IPS-15b (cell line): ENCODE measurements around the gene ATRNL1.
"Not testable (repeated sequence)": the region's sequence is repeated elsewhere in the genome, so short reads cannot be mapped to it uniquely, and the experiment has no call there.

Source experiments
- H3K27me3 ChIP-seq: one replicate; pipeline ENCODE4 v1.6.1; 2013; ENCODE audit warnings: low read length; ENCODE audit not compliant: control insufficient read depth, insufficient read depth
- H3K36me3 ChIP-seq: one replicate; pipeline ENCODE4 v1.6.1; 2013; ENCODE audit warnings: low read length; ENCODE audit not compliant: control insufficient read depth, insufficient read depth
- H3K4me1 ChIP-seq: one replicate; pipeline ENCODE4 v1.6.1; 2013; ENCODE audit warnings: mild to moderate bottlenecking, low read length; ENCODE audit not compliant: control insufficient read depth, insufficient read depth
- H3K4me3 ChIP-seq: one replicate; pipeline ENCODE4 v1.5.1; 2013; ENCODE audit warnings: low read depth, low read length
- H3K9ac ChIP-seq: one replicate; pipeline ENCODE4 v1.6.1; 2013; ENCODE audit warnings: low read depth, mild to moderate bottlenecking, low read length
- H3K9me3 ChIP-seq: one replicate; pipeline ENCODE4 v1.6.1; 2013; ENCODE audit warnings: mild to moderate bottlenecking, low read length; ENCODE audit not compliant: control insufficient read depth, insufficient read depth

The ATRNL1 gene

DNA sequence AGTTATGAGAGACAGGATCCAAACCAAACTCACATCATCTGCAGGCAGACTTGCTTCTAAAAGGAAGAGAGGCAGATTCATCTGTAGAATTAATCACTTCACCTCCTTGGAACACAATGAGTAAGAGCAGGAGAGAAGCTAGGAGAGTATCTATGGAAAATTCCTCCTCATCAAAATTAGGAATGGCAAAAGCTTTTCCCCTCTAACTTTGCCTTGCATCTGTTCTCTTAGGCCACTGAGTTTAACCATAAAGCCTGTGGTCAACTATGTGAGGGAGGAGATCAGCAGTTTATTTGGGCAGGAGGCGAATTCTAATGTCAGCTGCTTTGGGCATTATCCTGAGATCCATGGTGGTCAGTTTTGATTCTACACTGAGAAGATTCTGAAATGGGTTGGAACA is 618.1 kb downstream of the ATRNL1 start:
- H3K4me1 ChIP-seq: no peaks in the 10 kb centered on the region
- H3K4me3 ChIP-seq: no peak overlapping the region
- no peak overlapping the region for H3K9ac ChIP-seq
- H3K9me3 ChIP-seq: no peaks in the 10 kb centered on the region
- H3K27me3 ChIP-seq: no peaks in the 10 kb centered on the region
- no peaks in the 10 kb centered on the region for H3K36me3 ChIP-seq

DNA sequence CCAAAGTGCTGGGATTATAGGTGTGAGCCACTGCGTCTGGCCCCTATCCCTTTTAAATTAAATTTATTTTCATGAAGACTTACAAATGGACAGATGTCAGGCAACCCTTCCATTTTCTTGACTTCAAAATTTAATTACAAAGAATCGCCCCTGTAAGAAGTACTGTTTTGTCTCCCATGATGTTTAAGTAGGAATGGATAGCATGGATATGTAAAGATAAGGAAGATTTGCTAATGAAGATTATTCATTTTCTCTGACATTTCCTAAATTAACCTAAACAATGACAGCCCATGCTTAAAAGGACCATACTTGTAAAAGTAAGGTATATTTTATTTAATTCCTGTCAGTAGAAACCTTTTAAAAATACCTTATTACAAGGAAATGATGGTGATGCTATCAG is 627.0 kb downstream of the ATRNL1 start:
- H3K36me3 ChIP-seq: no peaks in the 10 kb centered on the region
- no peak overlapping the region for H3K9ac ChIP-seq
- H3K9me3 ChIP-seq: no peaks in the 10 kb centered on the region
- no peaks in the 10 kb centered on the region for H3K4me1 ChIP-seq
- no peak overlapping the region for H3K4me3 ChIP-seq
- H3K27me3 ChIP-seq: no peaks in the 10 kb centered on the region

DNA sequence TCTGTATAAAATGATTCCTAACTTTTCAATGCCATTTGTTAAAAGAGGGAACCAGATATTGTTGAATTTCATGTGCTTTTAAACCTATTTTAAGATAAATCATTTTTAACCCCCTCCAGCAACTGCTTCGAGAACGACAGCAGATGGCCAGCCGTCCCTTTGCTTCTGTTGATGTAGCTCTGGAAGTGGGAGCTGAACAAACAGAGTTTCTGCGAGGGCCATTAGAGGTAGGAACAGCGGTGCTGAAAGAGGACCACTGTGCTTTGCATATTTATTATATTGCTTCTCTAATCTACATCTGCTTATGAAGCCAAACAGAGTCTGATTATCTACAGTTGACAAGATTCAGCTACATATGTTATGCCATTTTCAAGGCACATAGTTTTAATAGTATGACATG is 634.0 kb downstream of the ATRNL1 start:
- Histone ChIP-seq H3K36me3 (no peaks in the 10 kb centered on the region), H3K27me3 (no peaks in the 10 kb centered on the region), H3K9ac (no peak overlapping the region), H3K9me3 (no peaks in the 10 kb centered on the region), H3K4me3 (no peak overlapping the region), H3K4me1 (no peaks in the 10 kb centered on the region)

DNA sequence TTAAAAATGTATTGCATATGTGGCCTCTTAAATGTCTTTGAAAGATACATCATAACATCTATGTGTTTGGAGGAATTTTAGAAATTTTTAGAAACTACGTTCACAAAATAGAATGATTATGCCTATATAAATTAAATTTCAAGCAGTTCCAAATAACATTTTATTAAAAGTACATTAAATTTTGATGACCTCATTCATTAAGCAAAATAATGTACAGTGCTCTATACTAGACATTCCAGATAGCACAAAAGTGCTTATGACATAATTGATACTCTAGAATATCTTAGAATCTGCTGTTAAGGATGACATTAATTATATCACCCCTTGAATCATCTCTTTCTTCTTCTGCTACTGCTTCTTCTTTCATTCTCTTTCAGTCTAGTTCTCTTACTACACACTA is 650.9 kb downstream of the ATRNL1 start:
- Histone ChIP-seq H3K4me1 (no peaks in the 10 kb centered on the region), H3K9ac (no peak overlapping the region), H3K27me3 (no peaks in the 10 kb centered on the region), H3K9me3 (no peaks in the 10 kb centered on the region), H3K36me3 (no peaks in the 10 kb centered on the region), H3K4me3 (no peak overlapping the region)

DNA sequence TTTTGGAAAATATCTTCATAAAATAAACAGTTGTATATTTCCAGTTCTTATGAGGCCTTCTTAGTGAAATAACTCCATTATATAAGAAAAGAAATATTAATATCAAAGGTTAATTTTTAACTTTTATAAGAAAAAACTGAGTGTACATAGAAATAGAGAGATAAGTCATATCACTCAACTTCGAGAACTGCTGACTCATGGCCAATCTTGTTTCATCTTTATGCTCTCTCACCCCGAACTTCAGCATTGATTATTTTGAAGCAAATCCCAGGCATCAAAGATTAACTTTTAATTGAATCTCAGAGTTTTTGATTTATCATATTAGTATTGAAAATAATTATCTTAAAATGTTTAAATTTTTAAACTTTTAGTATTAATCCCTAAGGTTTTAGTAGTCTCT is 652.8 kb downstream of the ATRNL1 start:
- Histone ChIP-seq H3K4me1 (no peaks in the 10 kb centered on the region), H3K36me3 (no peaks in the 10 kb centered on the region), H3K9ac (no peak overlapping the region), H3K27me3 (no peaks in the 10 kb centered on the region), H3K4me3 (no peak overlapping the region), H3K9me3 (no peaks in the 10 kb centered on the region)

DNA sequence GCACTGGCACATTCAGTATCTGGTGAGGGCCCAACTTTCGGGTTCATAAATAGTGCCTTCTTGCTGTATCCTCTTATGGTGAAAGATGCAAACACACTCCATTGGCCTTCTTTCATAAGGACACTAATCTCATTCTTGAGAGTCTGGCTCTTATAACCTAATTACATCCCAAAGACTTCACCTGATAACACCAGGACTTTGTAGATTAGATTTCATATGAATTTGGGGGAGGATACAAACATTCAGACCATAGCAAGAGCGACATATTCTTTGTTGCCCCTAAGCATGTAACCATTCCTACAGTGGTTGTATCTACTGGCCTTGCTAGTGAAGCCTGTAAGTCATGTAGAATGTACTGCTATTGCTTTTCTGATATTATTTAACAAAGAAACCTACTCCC is 654.6 kb downstream of the ATRNL1 start:
- no peaks in the 10 kb centered on the region for H3K27me3 ChIP-seq
- no peak overlapping the region for H3K9ac ChIP-seq
- H3K4me1 ChIP-seq: no peaks in the 10 kb centered on the region
- H3K4me3 ChIP-seq: no peak overlapping the region
- H3K9me3 ChIP-seq: no peaks in the 10 kb centered on the region
- H3K36me3 ChIP-seq: no peaks in the 10 kb centered on the region

DNA sequence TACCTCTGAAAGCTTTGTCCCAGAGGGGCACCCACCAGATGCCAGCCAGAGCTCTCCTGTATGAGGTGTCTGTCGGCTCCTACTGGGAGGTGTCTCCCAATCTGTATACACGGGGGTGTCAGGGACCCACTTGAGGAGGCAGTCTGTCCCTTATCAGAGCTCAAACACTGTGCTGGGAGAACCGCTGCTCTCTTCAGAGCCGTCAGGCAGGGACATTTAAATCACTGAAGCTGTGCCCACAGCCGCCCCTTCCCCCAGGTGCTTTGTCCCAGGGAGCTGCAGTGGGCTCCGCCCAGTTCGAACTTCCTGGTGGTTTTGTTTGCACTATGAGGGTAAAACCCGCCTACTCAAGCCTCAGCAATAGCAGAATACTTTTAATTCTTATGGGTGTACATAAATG is 665.3 kb downstream of the ATRNL1 start:
- not testable (repeated sequence) for H3K4me1 ChIP-seq, H3K27me3 ChIP-seq, H3K4me3 ChIP-seq, H3K9me3 ChIP-seq, H3K9ac ChIP-seq, H3K36me3 ChIP-seq

DNA sequence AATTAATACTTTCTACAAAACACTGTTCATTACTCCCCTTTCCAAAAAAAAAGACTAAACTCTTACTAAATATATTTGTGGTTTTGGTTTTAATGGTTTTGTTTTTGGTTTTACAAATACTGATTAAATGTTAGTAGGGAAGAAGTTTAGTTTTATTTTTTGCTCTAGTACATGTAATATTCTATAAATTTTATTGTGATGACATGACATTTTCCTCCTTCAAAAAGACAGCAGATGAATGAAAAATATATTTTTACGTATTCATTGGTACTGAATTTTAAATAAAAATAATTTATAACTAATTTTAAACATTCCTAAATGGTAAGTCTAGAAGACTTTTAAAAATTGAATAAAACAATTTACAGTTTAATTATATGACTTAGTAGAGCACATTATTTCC is 667.0 kb downstream of the ATRNL1 start:
- H3K9ac ChIP-seq: no peak overlapping the region
- H3K4me3 ChIP-seq: no peak overlapping the region
- no peaks in the 10 kb centered on the region for H3K36me3 ChIP-seq
- no peaks in the 10 kb centered on the region for H3K27me3 ChIP-seq
- H3K9me3 ChIP-seq: no peaks in the 10 kb centered on the region
- H3K4me1 ChIP-seq: no peaks in the 10 kb centered on the region

DNA sequence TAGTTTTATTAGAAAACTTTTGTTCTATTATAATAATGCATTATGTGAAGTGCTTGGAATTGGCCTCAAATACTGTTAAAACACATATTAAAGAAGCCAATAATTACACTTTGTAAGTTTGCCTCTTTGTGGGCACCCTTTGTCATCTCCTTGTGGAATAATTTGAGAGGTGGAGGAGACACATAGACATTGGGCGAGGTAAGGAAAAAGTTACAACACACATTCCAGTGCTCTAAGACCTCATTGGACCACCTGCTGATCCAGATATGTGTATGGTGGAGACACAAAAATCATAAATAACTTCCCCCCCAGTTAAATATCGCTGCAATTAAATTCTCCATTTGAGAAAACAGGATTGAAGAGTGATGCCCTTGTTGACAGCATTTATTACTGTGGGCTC is 668.0 kb downstream of the ATRNL1 start:
- Histone ChIP-seq H3K9ac (no peak overlapping the region), H3K4me1 (no peaks in the 10 kb centered on the region), H3K36me3 (no peaks in the 10 kb centered on the region), H3K27me3 (no peaks in the 10 kb centered on the region), H3K4me3 (no peak overlapping the region), H3K9me3 (no peaks in the 10 kb centered on the region)

DNA sequence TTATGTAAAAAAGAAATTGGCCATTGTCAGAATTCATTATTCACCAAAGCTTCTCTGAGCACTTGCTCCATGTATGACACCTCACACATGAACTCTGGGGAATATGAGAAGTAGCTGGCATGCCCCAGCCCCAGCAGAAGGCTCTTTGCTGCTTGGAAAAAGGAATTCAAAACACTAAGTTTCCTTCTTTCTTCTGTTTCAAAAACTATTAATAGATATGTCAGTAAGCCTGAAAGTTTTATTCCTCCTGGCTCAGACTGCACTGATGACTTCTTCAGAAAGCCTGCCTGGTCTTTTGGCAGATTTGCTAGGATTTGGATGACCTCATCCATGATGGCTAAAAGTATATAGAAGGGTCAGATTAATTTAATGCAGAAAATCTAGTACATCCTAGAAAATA is 668.9 kb downstream of the ATRNL1 start:
- H3K9ac ChIP-seq: no peak overlapping the region
- H3K4me1 ChIP-seq: no peaks in the 10 kb centered on the region
- no peaks in the 10 kb centered on the region for H3K9me3 ChIP-seq
- no peak overlapping the region for H3K4me3 ChIP-seq
- no peaks in the 10 kb centered on the region for H3K27me3 ChIP-seq
- H3K36me3 ChIP-seq: no peaks in the 10 kb centered on the region

DNA sequence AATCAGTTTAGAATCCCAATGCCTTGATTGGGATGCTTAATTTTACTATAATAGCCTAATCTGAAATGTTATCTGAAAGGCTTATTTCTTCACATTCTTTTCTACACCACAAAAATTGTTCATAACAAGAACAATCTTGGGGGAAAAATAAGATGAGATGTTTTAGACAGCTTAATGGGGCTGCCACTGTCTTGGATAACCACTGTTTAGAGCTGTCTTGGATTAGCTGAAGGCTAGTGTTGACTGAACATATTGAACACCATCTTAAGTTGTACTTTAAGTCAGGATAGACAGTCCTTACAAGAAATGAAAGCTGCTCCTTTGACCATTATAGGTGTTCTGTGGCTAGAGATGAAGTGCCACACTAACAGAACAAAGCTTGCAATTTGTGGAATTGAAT is 678.6 kb downstream of the ATRNL1 start:
- no peak overlapping the region for H3K4me3 ChIP-seq
- H3K9ac ChIP-seq: no peak overlapping the region
- H3K4me1 ChIP-seq: no peaks in the 10 kb centered on the region
- no peaks in the 10 kb centered on the region for H3K36me3 ChIP-seq
- no peaks in the 10 kb centered on the region for H3K9me3 ChIP-seq
- H3K27me3 ChIP-seq: no peaks in the 10 kb centered on the region

DNA sequence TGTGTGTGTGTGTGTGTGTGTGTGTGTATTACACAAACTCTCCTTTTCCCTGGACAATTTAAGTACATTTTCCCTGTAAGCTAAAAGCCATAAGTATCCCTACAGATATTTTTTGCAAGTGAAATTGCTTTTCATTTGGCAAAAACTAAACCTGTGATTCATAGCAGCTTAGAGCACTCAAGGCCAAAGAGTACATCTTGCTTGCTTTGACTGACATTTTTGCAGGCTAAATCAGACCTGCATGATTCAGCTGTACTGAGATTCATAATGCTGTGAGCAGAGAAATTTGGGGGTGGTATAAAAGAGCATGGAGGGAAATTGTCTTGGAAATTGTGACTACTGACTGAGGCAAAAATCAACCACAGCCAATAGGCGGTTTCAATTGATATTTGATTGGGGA is 679.4 kb downstream of the ATRNL1 start:
- H3K9me3 ChIP-seq: no peaks in the 10 kb centered on the region
- no peaks in the 10 kb centered on the region for H3K36me3 ChIP-seq
- no peak overlapping the region for H3K9ac ChIP-seq
- H3K27me3 ChIP-seq: no peaks in the 10 kb centered on the region
- no peak overlapping the region for H3K4me3 ChIP-seq
- no peaks in the 10 kb centered on the region for H3K4me1 ChIP-seq

DNA sequence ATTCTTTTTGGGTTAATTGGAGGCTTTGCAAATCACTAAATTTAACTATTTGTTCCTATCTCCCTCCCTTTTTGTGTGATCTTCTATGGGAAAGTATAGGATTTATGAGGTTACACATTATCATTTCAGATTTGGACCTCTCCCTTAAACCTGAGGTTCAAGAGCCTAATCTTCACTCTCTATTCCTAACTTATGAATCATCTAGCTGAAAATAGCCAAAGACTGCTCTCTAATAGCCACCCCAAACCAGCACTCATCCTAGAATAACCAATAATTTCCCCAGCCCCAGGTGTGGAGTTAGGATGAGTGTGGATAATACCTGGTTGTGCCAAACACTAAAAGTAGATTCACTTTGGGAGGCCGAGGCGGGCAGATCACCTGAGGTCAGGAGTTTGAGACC is 680.7 kb downstream of the ATRNL1 start:
- no peaks in the 10 kb centered on the region for H3K36me3 ChIP-seq
- no peaks in the 10 kb centered on the region for H3K4me1 ChIP-seq
- H3K9me3 ChIP-seq: no peaks in the 10 kb centered on the region
- H3K9ac ChIP-seq: no peak overlapping the region
- no peaks in the 10 kb centered on the region for H3K27me3 ChIP-seq
- H3K4me3 ChIP-seq: no peak overlapping the region
